ENCODE results near the gene MEST. TPM values are rescaled to one million over a fixed set of nuclear protein-coding genes. Genes with fewer than 3 reads are reported as not detected.

Gene MEST
- total and polyA plus RNA-seq, 2 of the 13 experiments (the other 11 are each of a cell fraction or from before 2014, with no cell fraction given), result 49.5 to 54.6 TPM

- no peak overlapping the region for H3K9ac ChIP-seq (ENCODE audit: insufficient read depth, low read depth, low read length)
- in situ Hi-C loops (cut with HindIII; ENCODE audit: extremely low pct_ligation_motif_present, low pct_unique_long_range_greater_than_20kb), result no loop called here
- peaks cover 4% of the 10 kb centered on the region; the same call in 1 of the 2 replicates for H3K9me3 ChIP-seq (ENCODE audit: low read length)
- no peak for ATAC-seq
- intact Hi-C loops (cut with micrococcal nuclease; ENCODE audit: unreplicated experiment), result no loop called here
- no peaks in the 10 kb centered on the region for H4K20me1 ChIP-seq (ENCODE audit: insufficient read depth, low read length)
- 5% methylated on average over 9 of the region's 9 CpGs for WGBS (ENCODE audit: low lambda C conversion rate)
- no peak overlapping the region for H2AFZ ChIP-seq (ENCODE audit: low read length)
- no peak for DNase-seq (ENCODE audit: low spot score)
- H3K36me3 ChIP-seq (replicated peaks in 1 of 2; ENCODE audit: control insufficient read depth in 1 of 2, insufficient read depth in 2 of 2, low read length in 2 of 2), result no peaks in the 10 kb centered on the region
- H3K4me2 ChIP-seq (ENCODE audit: low read depth, low read length), result no peak overlapping the region
- TF ChIP-seq FOXA3 (CRISPR knock-in tag; IDR thresholded peaks at IDR 0.05), result no peak
- no peak for TF ChIP-seq ZNF552 (CRISPR knock-in tag; IDR thresholded peaks at IDR 0.05; ENCODE audit: borderline replicate concordance)
- TF ChIP-seq IRF1 (CRISPR knock-in tag; IDR thresholded peaks at IDR 0.05; ENCODE audit: low read depth), result no peak
- no peak for TF ChIP-seq NCOA5 (CRISPR knock-in tag; IDR thresholded peaks at IDR 0.05)
- peaks cover 0 to 15% of the 10 kb centered on the region in 2 experiments; a peak in 1 of 5 replicates for H3K27me3 ChIP-seq (ENCODE audit: control insufficient read depth in 1 of 2, insufficient read depth in 2 of 2, low read length in 2 of 2)
- CTCF ChIA-PET (ENCODE audit: low intra/inter-chr PET ratio, low total read pairs), result no interaction called here
- no TSS peak for BruUV-seq (replicated peaks)
- no peaks in the 10 kb centered on the region for H3K4me1 ChIP-seq (ENCODE audit: insufficient read depth, low read length)
- POLR2A ChIA-PET, result no interaction called here
- H3K27ac ChIP-seq (ENCODE audit: extremely low read length, insufficient read depth, low read length), result no peak overlapping the region
- FAIRE-seq, result no peak
- H3K4me3 ChIP-seq (replicated peaks in 1 of 3; ENCODE audit: insufficient read depth in 1 of 3, low read depth in 2 of 3, low read length in 3 of 3), result no peak overlapping the region
- H3K79me2 ChIP-seq (ENCODE audit: insufficient read depth, low read length), result no peaks in the 10 kb centered on the region
These were observed 15.4 kb upstream of the MEST start for GRCh38 chr7:130476297-130477150.

- no peak for DNase-seq (ENCODE audit: low spot score)
- no peaks in the 10 kb centered on the region for H3K36me3 ChIP-seq (replicated peaks in 1 of 2; ENCODE audit: control insufficient read depth in 1 of 2, insufficient read depth in 2 of 2, low read length in 2 of 2)
- no TSS peak for BruUV-seq (replicated peaks)
- no peak overlapping the region for H3K4me3 ChIP-seq (replicated peaks in 1 of 3; ENCODE audit: insufficient read depth in 1 of 3, low read depth in 2 of 3, low read length in 3 of 3)
- no peak overlapping the region for H3K9ac ChIP-seq (ENCODE audit: insufficient read depth, low read depth, low read length)
- intact Hi-C loops (cut with micrococcal nuclease; ENCODE audit: unreplicated experiment) (no loop called here), in situ Hi-C loops (cut with HindIII; ENCODE audit: extremely low pct_ligation_motif_present, low pct_unique_long_range_greater_than_20kb) (no loop called here)
- no peak overlapping the region for H2AFZ ChIP-seq (ENCODE audit: low read length)
- no peaks in the 10 kb centered on the region for H3K79me2 ChIP-seq (ENCODE audit: insufficient read depth, low read length)
- 75% methylated on average over 3 of the region's 3 CpGs for WGBS (ENCODE audit: low lambda C conversion rate)
- ChIA-PET CTCF (ENCODE audit: low intra/inter-chr PET ratio, low total read pairs) (no interaction called here), POLR2A (no interaction called here)
- no peak for FAIRE-seq
- no peaks in the 10 kb centered on the region for H3K4me1 ChIP-seq (ENCODE audit: insufficient read depth, low read length)
- H3K4me2 ChIP-seq (ENCODE audit: low read depth, low read length), result no peak overlapping the region
- H3K9me3 ChIP-seq (ENCODE audit: low read length), result peaks cover 4% of the 10 kb centered on the region; the same call in 1 of the 2 replicates
- ATAC-seq, result no peak
- peaks cover 0 to 15% of the 10 kb centered on the region in 2 experiments; a peak in 1 of 5 replicates for H3K27me3 ChIP-seq (ENCODE audit: control insufficient read depth in 1 of 2, insufficient read depth in 2 of 2, low read length in 2 of 2)
- no peak overlapping the region for H3K27ac ChIP-seq (ENCODE audit: extremely low read length, insufficient read depth, low read length)
- H4K20me1 ChIP-seq (ENCODE audit: insufficient read depth, low read length), result no peaks in the 10 kb centered on the region
- TF ChIP-seq RFXAP (CRISPR knock-in tag; IDR thresholded peaks at IDR 0.05; ENCODE audit: borderline replicate concordance) (no peak), RXRA (CRISPR knock-in tag; IDR thresholded peaks at IDR 0.05) (no peak), ZNF687 (CRISPR knock-in tag; IDR thresholded peaks at IDR 0.05) (no peak), WIZ (CRISPR knock-in tag; IDR thresholded peaks at IDR 0.05) (no peak), STAT6 (CRISPR knock-in tag; IDR thresholded peaks at IDR 0.05; ENCODE audit: borderline replicate concordance) (no peak), JUND (CRISPR knock-in tag; IDR thresholded peaks at IDR 0.05) (no peak)
These were observed 12.9 kb upstream of the MEST start for GRCh38 chr7:130478991-130479390.
